IMR-90 (cell line): ENCODE results near the gene CFAP251. TPM values are rescaled to one million over a fixed set of nuclear protein-coding genes. Genes with fewer than 3 reads are reported as not detected.

Source experiments
- ATAC-seq: fragments of 200-7000 bp; cut with Tn5 transposase; 2 replicates; pipeline ENCODE4 v1.9.1; 2020; ENCODE audit warnings: low read depth, mild to moderate bottlenecking, moderate library complexity
- BruUV-seq: library from RNA; stranded (reverse); fragments of 400-500 nt; replicated peaks from 2 replicates; lab custom pipeline; 2021; lab: Mats Ljungman, UMichigan
- CTCF ChIA-PET: fragments of 300-600 bp; formaldehyde crosslinking; extraction: SDS; loops from one replicate; lab custom pipeline; 2021; ENCODE audit warnings: antibody characterized with exemption; lab: Yijun Ruan, JAX
- POLR2A ChIA-PET: fragments of 300-600 bp; sonication (Branson Sonifier 250); formaldehyde crosslinking; loops from one replicate; lab custom pipeline; 2022; ENCODE audit warnings: antibody characterized with exemption; ENCODE audit not compliant: unreplicated experiment; lab: Charles Lee
- DNase-seq: peaks from one replicate; pipeline ENCODE4 v3.0.0; 2013
- H2AFZ ChIP-seq: replicated peaks from 2 replicates; pipeline ENCODE3; 2013; ENCODE audit warnings: low read length, mild to moderate bottlenecking; ENCODE audit not compliant: poor library complexity
- H2AK5ac ChIP-seq: 2 replicates; pipeline ENCODE4 v1.6.1; 2013; ENCODE audit warnings: low read depth, low read length, inconsistent platforms
- H2AK9ac ChIP-seq: replicated peaks from 2 replicates; pipeline ENCODE3; 2013; ENCODE audit warnings: mild to moderate bottlenecking, low read depth, low read length, moderate library complexity; ENCODE audit not compliant: poor library complexity
- H2BK120ac ChIP-seq: 2 replicates; pipeline ENCODE4 v1.6.1; 2013; ENCODE audit warnings: low read depth, low read length, inconsistent platforms
- H2BK15ac ChIP-seq: 3 replicates; pipeline ENCODE4 v1.6.1; 2013; ENCODE audit warnings: low read depth, low read length, inconsistent platforms
- H2BK20ac ChIP-seq: 2 replicates; pipeline ENCODE4 v1.6.1; 2013; ENCODE audit warnings: low read depth, mild to moderate bottlenecking, inconsistent platforms, low read length, moderate library complexity
- H2BK5ac ChIP-seq: 2 replicates; pipeline ENCODE4 v1.6.1; 2013; ENCODE audit warnings: mild to moderate bottlenecking, low read depth, low read length, inconsistent platforms; ENCODE audit not compliant: poor library complexity, severe bottlenecking
- H3K14ac ChIP-seq: replicated peaks from 2 replicates; pipeline ENCODE4 v1.6.1; 2013; ENCODE audit warnings: low read depth, low read length, inconsistent platforms
- H3K18ac ChIP-seq: 2 replicates; pipeline ENCODE4 v1.6.1; 2013; ENCODE audit warnings: low read depth, low read length, control low read depth
- H3K23ac ChIP-seq: 2 replicates; pipeline ENCODE4 v1.6.1; 2013; ENCODE audit warnings: low read depth, low read length, inconsistent platforms
- H3K27ac ChIP-seq: 2 replicates; pipeline ENCODE4 v1.5.1; 2013; ENCODE audit warnings: mild to moderate bottlenecking, control low read depth, low read length; ENCODE audit not compliant: insufficient read depth
- H3K27me3 ChIP-seq: 2 replicates; pipeline ENCODE4 v1.6.1; 2013; ENCODE audit warnings: low read length; ENCODE audit not compliant: control insufficient read depth, insufficient read depth
- H3K36me3 ChIP-seq: 2 replicates; pipeline ENCODE4 v1.6.1; 2013; ENCODE audit warnings: low read length, mixed read lengths; ENCODE audit not compliant: control insufficient read depth, insufficient read depth
- H3K4ac ChIP-seq: 2 replicates; pipeline ENCODE4 v1.6.1; 2013; ENCODE audit warnings: low read depth, low read length, inconsistent platforms
- H3K4me1 ChIP-seq: 2 replicates; pipeline ENCODE4 v1.6.1; 2013; ENCODE audit warnings: low read length, mixed read lengths; ENCODE audit not compliant: control insufficient read depth, insufficient read depth
- H3K4me2 ChIP-seq: 2 replicates; pipeline ENCODE4 v1.6.1; 2013; ENCODE audit warnings: low read depth, mild to moderate bottlenecking, control low read depth, low read length, moderate library complexity
- H3K4me3 ChIP-seq: 2 replicates; pipeline ENCODE4 v1.5.1; 2013; ENCODE audit warnings: low read depth, mild to moderate bottlenecking, control low read depth, low read length, moderate library complexity; ENCODE audit not compliant: insufficient read depth
- H3K56ac ChIP-seq: 2 replicates; pipeline ENCODE4 v1.6.1; 2013; ENCODE audit warnings: low read length, inconsistent platforms; ENCODE audit not compliant: insufficient read depth; ENCODE audit errors: extremely low read depth
- H3K79me1 ChIP-seq, 2 experiments: 2 replicates each; pipeline ENCODE4 v1.6.1; 2013; ENCODE audit warnings: low read length in 2 of 2, inconsistent platforms in 1 of 2, low read depth in 1 of 2
- H3K9ac ChIP-seq: 2 replicates; pipeline ENCODE4 v1.6.1; 2013; ENCODE audit warnings: low read depth, low read length, control low read depth
- H3K9me1 ChIP-seq: 2 replicates; pipeline ENCODE4 v1.6.1; 2013; ENCODE audit warnings: low read length, inconsistent platforms; ENCODE audit not compliant: insufficient read depth
- H3K9me3 ChIP-seq: 2 replicates; pipeline ENCODE4 v1.6.1; 2013; ENCODE audit warnings: low read length; ENCODE audit not compliant: control insufficient read depth, insufficient read depth
- H4K20me1 ChIP-seq: 2 replicates; pipeline ENCODE4 v1.6.1; 2013; ENCODE audit warnings: low read length, inconsistent platforms; ENCODE audit not compliant: insufficient read depth
- H4K5ac ChIP-seq: 2 replicates; pipeline ENCODE4 v1.6.1; 2013; ENCODE audit warnings: mild to moderate bottlenecking, low read depth, low read length, control low read depth
- H4K8ac ChIP-seq, 2 experiments: 2 replicates each; pipeline ENCODE4 v1.6.1; 2013; ENCODE audit warnings: low read depth in 2 of 2, low read length in 2 of 2, control low read depth in 1 of 2, inconsistent platforms in 1 of 2
- H4K91ac ChIP-seq: 2 replicates; pipeline ENCODE4 v1.6.1; 2013; ENCODE audit warnings: low read depth, low read length, inconsistent platforms; ENCODE audit not compliant: insufficient read depth
- CHD1 ChIP-seq: IDR thresholded peaks from 2 replicates; pipeline ENCODE4 v1.6.1; 2012; ENCODE audit warnings: low read depth, low read length, improper control_type of control experiment
- FOS ChIP-seq: fragments of 150-350 bp; IDR thresholded peaks from 2 replicates; pipeline ENCODE4 v1.6.1; 2016; ENCODE audit warnings: low read depth, low read length
- MAFK ChIP-seq: IDR thresholded peaks from 2 replicates; pipeline ENCODE4 v1.6.1; 2012; ENCODE audit warnings: low read depth, low read length, improper control_type of control experiment
- MAZ ChIP-seq: IDR thresholded peaks from 2 replicates; pipeline ENCODE4 v1.6.1; 2012; ENCODE audit warnings: low read depth, mild to moderate bottlenecking, low read length, improper control_type of control experiment, moderate library complexity, borderline replicate concordance
- MXI1 ChIP-seq: IDR thresholded peaks from 2 replicates; pipeline ENCODE4 v1.6.1; 2012; ENCODE audit warnings: low read depth, mild to moderate bottlenecking, low read length, moderate library complexity, borderline replicate concordance
- NFE2L2 ChIP-seq: fragments of 150-350 bp; IDR thresholded peaks from 2 replicates; pipeline ENCODE4 v1.6.1; 2016; ENCODE audit warnings: low read depth, mild to moderate bottlenecking, low read length
- POLR2A ChIP-seq: IDR thresholded peaks from 2 replicates; pipeline ENCODE4 v1.6.1; 2012; ENCODE audit warnings: mild to moderate bottlenecking, low read depth, low read length
- RCOR1 ChIP-seq: IDR thresholded peaks from 2 replicates; pipeline ENCODE4 v1.6.1; 2012; ENCODE audit warnings: mild to moderate bottlenecking, low read length, improper control_type of control experiment; ENCODE audit not compliant: insufficient replicate concordance
- RFX5 ChIP-seq: IDR thresholded peaks from 2 replicates; pipeline ENCODE4 v1.8.0; 2012; ENCODE audit warnings: low read depth, mild to moderate bottlenecking, low read length, moderate library complexity
- whole genome bisulfite sequencing, 2 experiments: methylation state at CpG; one replicate each; pipeline versions ENCODE4 v1.1.5 to v1.1.7; 2013; ENCODE audit warnings: missing lambda C conversion rate in 2 of 2; ENCODE audit not compliant: insufficient read length in 1 of 2; ENCODE audit errors: extremely low coverage in 2 of 2; 5-methylcytosine and 5-hydroxymethylcytosine counted together
- dilution Hi-C: fragments of 300-500 bp; cut with HindIII; formaldehyde crosslinking; loops from one replicate; pipeline ENCODE4 v1.14.3; 2018; ENCODE audit warnings: low sequenced_read_pairs; ENCODE audit not compliant: unreplicated experiment
- in situ Hi-C: fragments of 300-500 bp; cut with MboI; formaldehyde crosslinking; loops from 3 replicates; pipeline ENCODE4 v1.14.3; 2019; ENCODE audit warnings: low sequenced_read_pairs, inconsistent platforms, mixed read lengths
- intact Hi-C: fragments of 100-400 bp; cut with micrococcal nuclease; formaldehyde crosslinking; loops from 2 replicates; pipeline ENCODE4 v1.10.0; 2022
- polyA plus RNA-seq, 3 experiments: library from polyadenylated mRNA; depleted of rRNA; stranded (reverse); fragments of >200 nt; gene quantifications; 2 replicates each; pipeline ENCODE4 v1.2.3, GENCODE V29; 2012; ENCODE audit warnings: low replicate concordance in 1 of 3
- total RNA-seq: library from RNA; depleted of rRNA; stranded (reverse); fragments of >200 nt; gene quantifications from 2 replicates; pipeline ENCODE4 v1.2.3, GENCODE V29; 2012
- TF ChIP-seq, protein P1 (sequence below): conservative IDR thresholded peaks from 2 replicates; pipeline ENCODE4 v1.5.1; 2012; ENCODE audit warnings: mild to moderate bottlenecking, low read depth, low read length, improper control_type of control experiment
- TF ChIP-seq, protein P2 (sequence below): fragments of 150-350 bp; IDR thresholded peaks from 2 replicates; pipeline ENCODE4 v1.6.1; 2016; ENCODE audit warnings: low read depth, mild to moderate bottlenecking, low read length, moderate library complexity, borderline replicate concordance

The CFAP251 gene
- total and polyA plus RNA-seq, 2 of the 4 experiments (the other 2 are of a cell fraction) = 7.8 to 9.1 TPM

DNA sequence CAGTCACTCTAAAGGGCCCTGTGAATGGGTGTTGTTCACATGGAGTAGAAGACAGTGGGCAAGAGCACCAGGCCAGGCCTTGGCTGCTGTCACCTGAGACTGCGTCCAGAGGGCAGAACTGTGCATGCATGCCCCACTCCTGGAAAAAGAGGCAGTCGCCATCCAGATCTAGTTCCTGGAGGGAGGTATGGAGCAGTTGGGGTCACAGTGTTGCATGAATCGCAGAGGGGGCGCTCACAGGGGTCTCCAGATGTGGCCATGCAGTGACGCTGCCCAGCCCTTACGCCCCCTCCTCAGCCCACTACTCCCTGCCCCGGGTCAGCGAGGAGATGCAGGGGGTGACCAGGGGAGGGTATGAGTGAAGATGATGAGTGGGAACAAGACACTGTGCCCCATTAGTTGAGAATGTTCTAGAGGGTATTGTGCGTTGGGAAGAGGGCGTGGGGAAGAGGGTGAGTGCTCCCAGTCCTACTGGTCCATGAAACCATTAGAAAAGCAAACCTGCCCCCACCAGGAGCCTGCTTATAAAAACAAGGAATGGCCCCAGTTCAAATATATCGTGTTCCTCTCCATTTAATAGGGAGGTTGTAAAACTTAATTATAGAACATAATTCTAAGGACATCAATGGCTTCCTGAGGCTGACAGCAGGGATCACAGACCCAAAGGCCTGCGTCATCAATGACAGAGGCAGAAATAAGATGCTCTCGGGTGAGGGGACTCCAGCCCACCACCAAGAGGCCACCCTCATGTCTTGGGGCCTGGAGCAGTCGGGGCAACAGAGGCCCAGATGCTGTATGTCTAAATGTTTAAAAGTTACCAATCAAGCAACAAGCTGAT is 71.1 kb downstream of the CFAP251 start (continued):
- TF ChIP-seq, protein P1, sequence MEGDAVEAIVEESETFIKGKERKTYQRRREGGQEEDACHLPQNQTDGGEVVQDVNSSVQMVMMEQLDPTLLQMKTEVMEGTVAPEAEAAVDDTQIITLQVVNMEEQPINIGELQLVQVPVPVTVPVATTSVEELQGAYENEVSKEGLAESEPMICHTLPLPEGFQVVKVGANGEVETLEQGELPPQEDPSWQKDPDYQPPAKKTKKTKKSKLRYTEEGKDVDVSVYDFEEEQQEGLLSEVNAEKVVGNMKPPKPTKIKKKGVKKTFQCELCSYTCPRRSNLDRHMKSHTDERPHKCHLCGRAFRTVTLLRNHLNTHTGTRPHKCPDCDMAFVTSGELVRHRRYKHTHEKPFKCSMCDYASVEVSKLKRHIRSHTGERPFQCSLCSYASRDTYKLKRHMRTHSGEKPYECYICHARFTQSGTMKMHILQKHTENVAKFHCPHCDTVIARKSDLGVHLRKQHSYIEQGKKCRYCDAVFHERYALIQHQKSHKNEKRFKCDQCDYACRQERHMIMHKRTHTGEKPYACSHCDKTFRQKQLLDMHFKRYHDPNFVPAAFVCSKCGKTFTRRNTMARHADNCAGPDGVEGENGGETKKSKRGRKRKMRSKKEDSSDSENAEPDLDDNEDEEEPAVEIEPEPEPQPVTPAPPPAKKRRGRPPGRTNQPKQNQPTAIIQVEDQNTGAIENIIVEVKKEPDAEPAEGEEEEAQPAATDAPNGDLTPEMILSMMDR = no peak

DNA sequence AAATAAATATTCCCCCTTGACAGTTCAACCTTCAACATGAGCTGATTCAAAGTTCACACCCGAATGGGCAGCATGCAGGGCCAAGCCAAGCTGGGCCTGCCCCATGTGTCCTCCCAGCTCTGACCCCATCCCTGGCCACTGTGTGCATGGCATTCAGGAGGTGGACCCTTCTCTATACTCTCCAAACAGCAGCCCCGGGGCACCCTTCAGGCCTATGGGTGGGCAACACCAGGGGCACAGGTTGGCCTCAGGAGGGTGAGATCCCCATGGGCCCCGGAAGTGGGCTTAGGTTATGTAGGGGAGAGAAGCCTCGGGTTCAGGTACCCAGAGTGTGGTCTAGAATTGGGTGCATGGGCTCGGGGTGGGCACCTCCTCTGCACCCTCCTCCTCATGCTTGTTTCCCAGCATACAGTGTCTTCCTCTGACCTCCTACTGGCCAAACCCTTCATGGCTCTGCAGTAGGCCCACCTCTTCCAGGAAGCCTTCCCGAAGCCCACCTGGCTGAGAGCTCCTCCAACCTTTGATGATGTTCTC is 71.8 kb downstream of the CFAP251 start:
- H4K5ac ChIP-seq = no peak overlapping the region
- H3K9me1 ChIP-seq = peaks cover 4% of the 10 kb centered on the region; the same call in 1 of the 2 replicates
- no peaks in the 10 kb centered on the region for H3K27me3 ChIP-seq
- no peak overlapping the region for H4K91ac ChIP-seq
- H3K79me1 ChIP-seq = no peaks in the 10 kb centered on the region
- ChIA-PET CTCF (interaction anchor here (0.6 kb wide), 1 partner anchor 12 kb away, joined by 5 read pairs; no protein-coding TSS in a partner anchor), POLR2A (no interaction called here)
- in situ Hi-C loops = no loop called here
- no peaks in the 10 kb centered on the region for H3K36me3 ChIP-seq
- peak overlapping the region; percentile 0; the same call in 1 of the 2 replicates for H3K23ac ChIP-seq
- no peak overlapping the region for H3K9ac ChIP-seq
- peak overlapping the region; percentile 35; the same call in 1 of the 2 replicates for H2BK20ac ChIP-seq
- no peak overlapping the region for H3K4me2 ChIP-seq
- BruUV-seq = no TSS peak
- peak overlapping the region; percentile 78 for H3K4ac ChIP-seq
- H4K8ac ChIP-seq = peak overlapping the region in 1 of 2 experiments; percentile 55; a peak in 1 of 4 replicates
- H4K20me1 ChIP-seq = no peaks in the 10 kb centered on the region
- dilution Hi-C loops = no loop called here
- 100% methylated on average over 2 of the region's 6 CpGs; no CpG with 5 or more reads in 1 of the 2 experiments for WGBS, 2 experiments
- H3K14ac ChIP-seq = peak overlapping the region; percentile 76
- no peak for DNase-seq
- H2BK15ac ChIP-seq = peak overlapping the region; percentile 76; the same call in 1 of the 3 replicates
- H2AK5ac ChIP-seq = peak overlapping the region; percentile 94
- intact Hi-C loops = no loop called here
- H3K4me3 ChIP-seq = no peak overlapping the region
- no peak overlapping the region for H2BK5ac ChIP-seq
- ATAC-seq = no peak
- peak overlapping the region; percentile 94 for H2BK120ac ChIP-seq
- no peaks in the 10 kb centered on the region for H3K9me3 ChIP-seq
- H2AFZ ChIP-seq = no peak overlapping the region
- no peak overlapping the region for H3K56ac ChIP-seq
- peak overlapping the region; percentile 1 for H2AK9ac ChIP-seq
- peaks cover 10% of the 10 kb centered on the region for H3K4me1 ChIP-seq
- no peak overlapping the region for H3K27ac ChIP-seq
- no peak overlapping the region for H3K18ac ChIP-seq
- no peak for TF ChIP-seq MXI1
- no peak for TF ChIP-seq RCOR1
- no peak for TF ChIP-seq CHD1
- TF ChIP-seq, protein P2, sequence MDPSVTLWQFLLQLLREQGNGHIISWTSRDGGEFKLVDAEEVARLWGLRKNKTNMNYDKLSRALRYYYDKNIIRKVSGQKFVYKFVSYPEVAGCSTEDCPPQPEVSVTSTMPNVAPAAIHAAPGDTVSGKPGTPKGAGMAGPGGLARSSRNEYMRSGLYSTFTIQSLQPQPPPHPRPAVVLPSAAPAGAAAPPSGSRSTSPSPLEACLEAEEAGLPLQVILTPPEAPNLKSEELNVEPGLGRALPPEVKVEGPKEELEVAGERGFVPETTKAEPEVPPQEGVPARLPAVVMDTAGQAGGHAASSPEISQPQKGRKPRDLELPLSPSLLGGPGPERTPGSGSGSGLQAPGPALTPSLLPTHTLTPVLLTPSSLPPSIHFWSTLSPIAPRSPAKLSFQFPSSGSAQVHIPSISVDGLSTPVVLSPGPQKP = no peak
- no peak for TF ChIP-seq MAZ
- TF ChIP-seq MAFK = no peak
- no peak for TF ChIP-seq NFE2L2
- TF ChIP-seq RFX5 = no peak
- no peak for TF ChIP-seq FOS
- TF ChIP-seq POLR2A = no peak
